Measurements from ENCODE around the gene CHRNA4.

GRCh38 chr20:63405102-63405730, 44.1 kb upstream of the CHRNA4 start:
- TF ChIP-seq POLR2A (IDR thresholded peaks at IDR 0.05) (no peak), POLR2AphosphoS5 (IDR thresholded peaks at IDR 0.05) (no peak)
